Small intestine (tissue), 7 donors: Measurements from ENCODE around the gene RRAS2. TPM values are rescaled to one million over a fixed set of nuclear protein-coding genes. Genes with fewer than 3 reads are reported as not detected.

Source experiments
- DNase-seq, 2 donors: peaks; one replicate each; pipeline versions ENCODE4 v3.0.0 to v3.0.0-alpha.2; 2013
- FAIRE-seq: peaks from 2 replicates; lab custom pipeline; 2012; peaks lifted over from hg19 to GRCh38; lab: Jason Lieb, UNC
- H3K27ac ChIP-seq, 3 donors: one replicate each; pipeline ENCODE4 v1.5.1; 2013; ENCODE audit warnings: low read length in 2 of 3, mild to moderate bottlenecking in 2 of 3, control low read depth in 1 of 3, inconsistent platforms in 1 of 3, low read depth in 1 of 3, moderate library complexity in 1 of 3
- H3K27me3 ChIP-seq, 3 donors: one replicate each; pipeline ENCODE4 v1.6.1; 2013; ENCODE audit warnings: low read length in 3 of 3, inconsistent platforms in 1 of 3; ENCODE audit not compliant: control insufficient read depth in 3 of 3, insufficient read depth in 3 of 3
- H3K36me3 ChIP-seq, 3 donors: one replicate each; pipeline ENCODE4 v1.6.1; 2013; ENCODE audit warnings: low read length in 3 of 3, inconsistent platforms in 1 of 3, low read depth in 1 of 3, mild to moderate bottlenecking in 1 of 3, moderate library complexity in 1 of 3; ENCODE audit not compliant: control insufficient read depth in 3 of 3, insufficient read depth in 2 of 3
- H3K4me1 ChIP-seq, 3 donors: one replicate each; pipeline ENCODE4 v1.6.1; 2013; ENCODE audit warnings: low read length in 2 of 3, inconsistent platforms in 1 of 3, low read depth in 1 of 3, mild to moderate bottlenecking in 1 of 3, moderate library complexity in 1 of 3; ENCODE audit not compliant: control insufficient read depth in 3 of 3, insufficient read depth in 2 of 3
- H3K4me3 ChIP-seq, 3 donors: one replicate each; pipeline ENCODE4 v1.5.1; 2013; ENCODE audit warnings: low read length in 3 of 3, control low read depth in 1 of 3, inconsistent platforms in 1 of 3, low read depth in 1 of 3, mild to moderate bottlenecking in 1 of 3, moderate library complexity in 1 of 3
- H3K9me3 ChIP-seq, 2 donors: one replicate each; pipeline ENCODE4 v1.6.1; 2013; ENCODE audit warnings: low read depth in 1 of 2, low read length in 1 of 2; ENCODE audit not compliant: control insufficient read depth in 2 of 2, insufficient read depth in 1 of 2
- WGBS, 3 donors: extraction: QIAGEN DNeasy Blood & Tissue Kit; methylation state at CpG; one replicate each; pipeline ENCODE4 v1.1.7; 2013; 5-methylcytosine and 5-hydroxymethylcytosine counted together
- polyA plus RNA-seq, 4 donors: library from polyadenylated mRNA; stranded (reverse) in 3 of 4; unstranded in 1 of 4; fragments of 200-250 nt in 3 of 4; fragments of 120-200 nt in 1 of 4; gene quantifications; one replicate each; pipeline versions ENCODE4 v1.2.1 to v1.2.3, GENCODE V29; 2013
- donor health status: healthy with polysubstance abuse.
- donor health status: control.
- donor health status: control.
- donor health status: Bipolar disorder and iron deficiency.
- donor health status: healthy.

The RRAS2 gene
- polyA plus RNA-seq, 4 donors, result 16.1 to 64.0 (median 36.3) TPM

DNA sequence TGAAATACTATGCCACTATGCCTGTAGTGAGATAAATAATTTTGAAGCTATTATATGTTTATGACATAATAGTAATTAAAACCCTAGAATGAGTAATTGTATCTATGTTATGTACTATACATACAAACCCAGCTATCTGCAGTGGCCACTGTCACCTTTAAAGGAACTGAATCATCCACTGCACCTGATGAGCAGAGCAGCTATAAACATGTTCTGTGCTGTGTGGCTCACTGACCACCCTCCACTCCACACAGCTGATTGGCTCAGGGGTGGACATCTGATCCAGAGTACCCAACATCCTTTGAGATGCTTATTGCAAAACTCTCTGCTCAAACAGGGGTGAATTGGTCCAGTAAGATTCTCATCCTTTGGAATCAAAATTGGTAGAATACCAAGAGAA lies 19.2 kb upstream of the RRAS2 start:
- Histone ChIP-seq H3K4me3 (no peak overlapping the region), H3K27me3 (no peaks in the 10 kb centered on the region), H3K4me1 (peaks cover 0 to 28% (median 6%) of the 10 kb centered on the region in 3 donors), H3K9me3 (no peaks in the 10 kb centered on the region), H3K36me3 (no peaks in the 10 kb centered on the region), H3K27ac (no peak overlapping the region)
- DNase-seq (no peak), FAIRE-seq (no peak)

DNA sequence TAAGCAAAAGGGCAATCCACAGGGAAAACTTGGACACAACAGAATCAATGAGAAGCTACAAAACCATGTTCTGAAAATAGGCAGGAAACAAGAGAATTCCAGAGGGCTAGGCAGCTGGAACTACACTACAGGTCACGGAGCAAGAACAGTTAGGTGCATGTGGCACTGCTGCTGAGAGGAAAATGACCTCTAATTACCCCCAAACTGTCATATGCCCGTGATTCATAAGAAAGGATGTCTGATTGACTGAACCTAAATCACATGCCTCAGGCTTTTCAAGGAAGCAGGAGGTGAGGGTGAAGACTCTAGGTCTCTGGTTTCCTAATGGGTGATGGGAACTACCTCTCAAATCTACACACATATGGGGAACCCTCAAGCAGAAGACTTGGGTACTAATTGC lies 17.9 kb upstream of the RRAS2 start:
- H3K9me3 ChIP-seq, result no peaks in the 10 kb centered on the region
- peaks cover 0 to 32% (median 6%) of the 10 kb centered on the region in 3 donors for H3K4me1 ChIP-seq
- no peaks in the 10 kb centered on the region for H3K27me3 ChIP-seq
- FAIRE-seq, result no peak
- WGBS, 3 donors, result 61 to 64% (median 64%) methylated on average over 2 of the region's 2 CpGs
- H3K4me3 ChIP-seq, result no peak overlapping the region
- H3K27ac ChIP-seq, result peak overlapping the region in 1 of 3 donors; percentile 42
- no peaks in the 10 kb centered on the region for H3K36me3 ChIP-seq
- peak in 1 of 2 donors; percentile 75 for DNase-seq

DNA sequence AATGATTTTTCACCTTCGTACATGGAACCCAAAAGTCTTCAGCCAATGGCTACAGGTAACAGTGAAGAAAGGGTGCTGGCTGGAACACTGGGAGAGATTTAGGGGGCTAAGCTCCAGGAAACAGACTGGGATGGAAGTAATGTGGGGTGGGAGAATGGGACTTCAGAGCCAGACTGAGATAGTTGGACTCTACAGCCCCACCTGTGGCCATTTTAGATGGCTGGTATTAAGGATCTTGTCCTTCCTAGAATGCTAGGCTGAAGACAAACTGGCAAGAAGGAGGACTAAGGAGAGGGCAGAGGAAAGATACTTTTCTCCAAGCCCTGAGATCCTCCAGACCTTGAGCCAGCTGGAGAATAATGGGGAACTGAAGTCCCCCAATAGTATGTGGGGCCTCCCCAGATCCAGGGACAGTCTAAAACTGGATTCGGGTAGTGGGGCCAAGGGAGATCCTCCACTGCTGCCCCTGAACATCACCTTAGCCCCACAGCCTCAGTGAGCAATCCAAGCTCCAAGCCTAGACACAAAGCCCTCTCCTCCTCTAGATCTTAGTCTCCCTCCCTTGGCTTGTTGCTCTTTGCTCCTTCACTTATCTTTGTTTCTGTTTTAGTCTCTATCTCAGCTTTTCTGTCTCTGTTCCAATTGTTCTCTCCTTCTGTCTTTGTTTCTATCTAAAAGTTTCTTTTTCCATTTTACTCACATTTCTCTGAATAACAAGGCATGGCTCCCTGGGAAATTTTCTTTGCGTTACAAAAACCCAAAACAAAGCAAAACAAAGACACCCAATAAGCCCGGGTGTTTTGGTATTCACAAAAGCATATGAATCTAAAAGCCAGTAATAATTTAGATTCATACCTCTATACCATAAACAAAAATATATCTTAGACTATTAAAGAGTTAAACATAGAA lies 16.2 kb upstream of the RRAS2 start:
- Histone ChIP-seq H3K4me1 (peaks cover 0 to 32% (median 6%) of the 10 kb centered on the region in 3 donors), H3K27ac (peak overlapping the region in 1 of 3 donors; percentile 34), H3K36me3 (no peaks in the 10 kb centered on the region), H3K9me3 (no peaks in the 10 kb centered on the region), H3K4me3 (no peak overlapping the region), H3K27me3 (no peaks in the 10 kb centered on the region)
- FAIRE-seq (no peak), DNase-seq (peak in 1 of 2 donors; percentile 20)
- 44 to 70% (median 49%) methylated on average over 4 of the region's 4 CpGs for WGBS, 3 donors

DNA sequence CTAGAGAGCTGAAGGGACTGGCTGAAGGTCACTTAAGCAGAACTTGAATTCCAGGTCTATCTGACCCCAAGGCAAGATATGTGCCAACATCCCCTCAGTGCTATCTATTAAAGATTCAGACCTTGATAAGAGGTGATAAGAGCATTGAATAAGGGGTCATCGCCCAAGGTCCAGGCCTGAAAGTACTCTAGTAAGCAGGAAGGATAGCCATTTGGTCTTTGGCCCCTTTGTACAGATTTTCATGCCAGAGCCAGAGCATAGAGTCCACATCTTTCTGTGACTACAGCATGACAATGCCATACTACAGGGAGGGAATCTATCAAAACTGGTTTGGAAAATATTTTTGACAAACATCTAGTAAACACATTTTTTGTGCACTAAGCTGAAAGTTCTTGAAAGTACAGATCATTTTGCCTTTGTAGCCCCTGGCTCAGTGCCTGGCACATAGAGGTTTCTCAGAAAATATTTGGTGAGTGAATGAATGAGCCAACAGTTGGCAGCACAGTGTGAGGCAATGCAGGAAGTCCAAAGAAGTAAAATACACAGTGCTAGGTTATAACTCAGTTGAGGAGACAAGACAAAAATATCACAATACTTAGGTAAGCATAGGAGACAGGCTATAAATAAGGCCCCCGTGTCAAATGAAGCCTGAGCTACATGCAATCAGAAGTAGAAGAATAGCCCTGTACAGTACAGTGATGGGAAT lies 15.1 kb upstream of the RRAS2 start:
- H3K9me3 ChIP-seq, result no peaks in the 10 kb centered on the region
- H3K36me3 ChIP-seq, result no peaks in the 10 kb centered on the region
- 72 to 80% (median 74%) methylated on average over 2 of the region's 2 CpGs for WGBS, 3 donors
- FAIRE-seq (no peak), DNase-seq (peak; percentile 43 to 71)
- H3K27me3 ChIP-seq, result no peaks in the 10 kb centered on the region
- H3K4me1 ChIP-seq, result peaks cover 0 to 32% (median 6%) of the 10 kb centered on the region in 3 donors
- peak overlapping the region in 1 of 3 donors; percentile 34 for H3K27ac ChIP-seq
- no peak overlapping the region for H3K4me3 ChIP-seq

DNA sequence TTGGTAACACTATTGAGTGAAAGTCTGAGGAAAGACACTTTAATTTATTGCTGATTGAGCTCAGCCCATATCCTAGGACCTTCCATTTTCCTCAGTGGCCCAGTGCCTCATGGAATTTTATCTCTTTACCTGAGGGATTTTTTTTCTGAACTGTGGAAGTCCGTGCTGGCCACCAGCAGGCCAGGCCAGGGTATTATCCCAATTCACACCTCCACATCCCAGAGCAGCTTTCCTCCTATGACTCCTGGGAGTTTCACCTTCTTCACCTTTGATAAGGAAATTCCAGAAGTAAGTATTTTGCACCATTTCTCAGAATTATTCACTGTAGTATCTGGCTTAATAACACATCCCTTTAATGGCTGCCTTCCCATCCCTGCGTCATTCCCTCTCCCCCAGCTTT lies 13.0 kb upstream of the RRAS2 start:
- Histone ChIP-seq H3K27ac (no peak overlapping the region), H3K4me1 (peaks cover 0 to 27% (median 6%) of the 10 kb centered on the region in 3 donors), H3K9me3 (no peaks in the 10 kb centered on the region), H3K27me3 (no peaks in the 10 kb centered on the region), H3K4me3 (no peak overlapping the region), H3K36me3 (no peaks in the 10 kb centered on the region)
- no peak for DNase-seq
- FAIRE-seq, result no peak
- WGBS, 3 donors, result 86 to 92% (median 90%) methylated on average over 2 of the region's 2 CpGs

DNA sequence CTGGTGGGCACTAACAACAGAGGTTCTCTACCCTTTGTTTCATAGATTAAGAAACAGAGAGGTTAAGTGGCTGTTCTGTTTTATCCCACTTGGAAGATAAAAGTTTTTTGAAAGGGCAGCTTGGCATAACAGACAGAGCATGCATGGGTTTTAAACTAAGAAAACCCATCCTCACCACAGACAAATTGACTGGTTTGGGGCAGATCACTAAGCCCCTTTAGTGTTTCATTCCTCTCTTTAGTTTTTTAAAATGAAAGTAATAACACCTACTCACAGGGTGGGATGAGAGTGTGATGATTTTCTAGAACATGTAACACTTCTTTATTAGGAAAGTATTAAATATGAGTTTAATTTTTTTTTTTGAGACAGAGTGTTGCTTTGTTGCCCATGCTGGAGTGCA lies 12.3 kb upstream of the RRAS2 start:
- Histone ChIP-seq H3K36me3 (no peaks in the 10 kb centered on the region), H3K9me3 (no peaks in the 10 kb centered on the region), H3K4me1 (peaks cover 0 to 27% (median 6%) of the 10 kb centered on the region in 3 donors), H3K27ac (no peak overlapping the region), H3K4me3 (no peak overlapping the region), H3K27me3 (no peaks in the 10 kb centered on the region)
- FAIRE-seq, result no peak
- no peak for DNase-seq

DNA sequence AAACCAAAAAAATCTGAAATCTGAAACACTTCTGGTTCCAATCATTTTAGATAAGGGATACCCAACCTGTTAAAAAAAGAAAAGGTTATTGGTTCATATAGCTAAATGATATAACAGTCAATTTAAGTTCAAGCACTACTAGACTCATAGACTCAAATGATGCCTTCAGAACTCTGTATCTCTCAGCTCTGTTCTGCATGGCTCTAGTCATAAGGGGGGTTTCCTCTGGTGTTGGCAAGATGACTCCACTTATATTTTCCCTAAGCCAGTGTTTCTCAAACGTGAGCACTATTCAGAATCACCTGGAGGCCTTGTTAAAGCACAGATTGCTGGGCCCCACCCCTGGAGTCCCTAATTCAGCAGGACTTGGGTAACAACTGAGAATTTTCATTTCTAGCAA lies 11.5 kb upstream of the RRAS2 start:
- 30 to 47% (median 41%) methylated on average over 1 of the region's 1 CpG for WGBS, 3 donors
- FAIRE-seq, result no peak
- H3K36me3 ChIP-seq, result no peaks in the 10 kb centered on the region
- peaks cover 0 to 22% (median 6%) of the 10 kb centered on the region in 3 donors for H3K4me1 ChIP-seq
- H3K9me3 ChIP-seq, result no peaks in the 10 kb centered on the region
- no peaks in the 10 kb centered on the region for H3K27me3 ChIP-seq
- H3K4me3 ChIP-seq, result no peak overlapping the region
- H3K27ac ChIP-seq, result no peak overlapping the region
- no peak for DNase-seq

DNA sequence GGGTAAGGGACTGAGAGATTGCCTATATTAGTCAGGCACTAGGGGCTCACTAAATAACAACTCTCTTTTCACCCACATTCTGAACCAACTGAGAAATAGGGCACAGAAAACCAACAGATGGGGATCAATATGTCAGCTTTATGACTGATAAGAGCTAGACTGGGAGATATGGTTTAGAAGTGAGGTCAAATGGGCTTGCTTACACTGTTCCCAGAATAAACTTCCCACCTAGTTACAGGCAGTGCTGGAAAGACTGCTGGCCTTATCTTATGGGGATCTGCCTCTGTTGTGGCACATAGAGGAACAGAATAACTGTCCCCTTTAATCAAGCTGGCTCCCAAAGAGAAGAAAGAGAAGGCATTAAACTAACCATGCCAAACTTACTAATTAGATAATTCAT lies 10.6 kb upstream of the RRAS2 start:
- Histone ChIP-seq H3K4me1 (peaks cover 0 to 13% (median 0%) of the 10 kb centered on the region in 3 donors), H3K36me3 (no peaks in the 10 kb centered on the region), H3K27ac (no peak overlapping the region), H3K9me3 (no peaks in the 10 kb centered on the region), H3K27me3 (no peaks in the 10 kb centered on the region), H3K4me3 (no peak overlapping the region)
- no peak for FAIRE-seq
- DNase-seq, result no peak
